Measurements from ENCODE around the gene GAS2L1.

DNA sequence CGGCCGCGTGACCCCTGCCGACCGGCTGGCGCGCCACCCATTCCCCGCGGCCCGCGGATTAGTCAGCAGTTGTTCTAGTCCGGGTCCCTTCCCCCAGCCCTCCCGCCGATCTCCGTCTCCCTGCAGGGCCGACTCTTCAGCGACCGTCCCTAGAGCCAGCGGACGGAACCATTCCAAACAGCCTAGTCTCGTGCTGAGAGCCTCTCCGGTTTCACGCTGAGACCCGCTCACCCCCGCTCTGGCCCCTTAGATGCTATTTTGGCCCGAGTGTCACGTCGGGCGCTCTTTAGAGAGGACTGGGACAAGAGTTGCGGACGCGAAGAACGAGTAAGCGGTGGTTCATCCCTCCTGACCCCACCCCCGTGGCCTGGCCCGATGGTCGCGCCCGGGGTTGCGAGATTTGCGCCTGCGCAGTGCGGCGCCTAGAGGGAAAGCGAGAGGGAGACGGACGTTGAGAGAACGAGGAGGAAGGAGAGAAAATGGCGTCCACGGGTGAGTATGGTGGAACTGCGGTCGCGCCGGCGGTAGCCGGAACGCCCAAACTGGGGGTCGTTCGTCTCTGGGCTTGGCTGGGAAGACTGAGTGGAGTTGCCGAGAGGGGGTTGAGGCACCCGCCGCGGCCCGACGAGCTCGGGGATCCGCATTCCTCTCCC lies 38.5 kb upstream of the GAS2L1 start, which contains the start of the genes EWSR1 and RHBDD3:
- TF ChIP-seq EZH2 (IDR thresholded peaks at IDR 0.05) (no peak), POLR2AphosphoS5 (IDR thresholded peaks at IDR 0.05; ENCODE audit: borderline replicate concordance, low read depth, low read length) (peak; percentile 89)
